Ishikawa (cell line): ENCODE results near the gene NPC2.

Experiments used
- CREB1 ChIP-seq: IDR thresholded peaks from 2 replicates; pipeline ENCODE4 v1.6.1; 2012; ENCODE audit warnings: low read depth
- EGR1 ChIP-seq: IDR thresholded peaks from 2 replicates; pipeline ENCODE4 v1.6.1; 2012
- MAX ChIP-seq: IDR thresholded peaks from 2 replicates; pipeline ENCODE4 v1.6.1; 2012
- RAD21 ChIP-seq: IDR thresholded peaks from 2 replicates; pipeline ENCODE4 v1.6.1; 2012; ENCODE audit warnings: low read depth
- REST ChIP-seq: IDR thresholded peaks from 2 replicates; pipeline ENCODE4 v1.6.1; 2012; ENCODE audit warnings: low read depth, mild to moderate bottlenecking
- TCF12 ChIP-seq: IDR thresholded peaks from 2 replicates; pipeline ENCODE4 v1.6.1; 2012; ENCODE audit warnings: low read depth
- ZBTB7A ChIP-seq: IDR thresholded peaks from 2 replicates; pipeline ENCODE4 v1.6.1; 2012; ENCODE audit warnings: low read depth

- TF ChIP-seq EGR1 (no peak), CREB1 (no peak), RAD21 (peak; percentile 28; the same call in 1 of the 2 replicates), MAX (no peak), TCF12 (no peak), REST (no peak), ZBTB7A (no peak)
Measured at GRCh38 chr14:74491956-74492775, 939 bp downstream of the NPC2 start.
